ENCODE data around the gene HOXD9.

DNA sequence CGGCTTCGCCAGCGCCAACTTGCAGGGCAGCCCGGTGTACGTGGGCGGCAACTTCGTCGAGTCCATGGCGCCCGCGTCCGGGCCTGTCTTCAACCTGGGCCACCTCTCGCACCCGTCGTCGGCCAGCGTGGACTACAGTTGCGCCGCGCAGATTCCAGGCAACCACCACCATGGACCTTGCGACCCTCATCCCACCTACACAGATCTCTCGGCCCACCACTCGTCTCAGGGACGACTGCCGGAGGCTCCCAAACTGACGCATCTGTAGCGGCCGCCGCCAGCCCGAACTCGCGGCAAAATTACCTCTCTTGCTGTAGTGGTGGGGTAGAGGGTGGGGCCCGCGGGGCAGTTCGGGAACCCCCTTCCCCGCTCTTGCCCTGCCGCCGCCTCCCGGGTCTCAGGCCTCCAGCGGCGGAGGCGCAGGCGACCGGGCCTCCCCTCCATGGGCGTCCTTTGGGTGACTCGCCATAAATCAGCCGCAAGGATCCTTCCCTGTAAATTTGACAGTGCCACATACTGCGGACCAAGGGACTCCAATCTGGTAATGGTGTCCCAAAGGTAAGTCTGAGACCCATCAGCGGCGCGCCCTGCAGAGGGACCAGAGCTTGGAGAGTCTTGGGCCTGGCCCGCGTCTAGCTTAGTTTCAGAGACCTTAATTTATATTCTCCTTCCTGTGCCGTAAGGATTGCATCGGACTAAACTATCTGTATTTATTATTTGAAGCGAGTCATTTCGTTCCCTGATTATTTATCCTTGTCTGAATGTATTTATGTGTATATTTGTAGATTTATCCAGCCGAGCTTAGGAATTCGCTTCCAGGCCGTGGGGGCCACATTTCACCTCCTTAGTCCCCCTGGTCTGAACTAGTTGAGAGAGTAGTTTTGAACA is 49.7 kb downstream of the HOXD9 start:
- TF ChIP-seq, protein P1, sequence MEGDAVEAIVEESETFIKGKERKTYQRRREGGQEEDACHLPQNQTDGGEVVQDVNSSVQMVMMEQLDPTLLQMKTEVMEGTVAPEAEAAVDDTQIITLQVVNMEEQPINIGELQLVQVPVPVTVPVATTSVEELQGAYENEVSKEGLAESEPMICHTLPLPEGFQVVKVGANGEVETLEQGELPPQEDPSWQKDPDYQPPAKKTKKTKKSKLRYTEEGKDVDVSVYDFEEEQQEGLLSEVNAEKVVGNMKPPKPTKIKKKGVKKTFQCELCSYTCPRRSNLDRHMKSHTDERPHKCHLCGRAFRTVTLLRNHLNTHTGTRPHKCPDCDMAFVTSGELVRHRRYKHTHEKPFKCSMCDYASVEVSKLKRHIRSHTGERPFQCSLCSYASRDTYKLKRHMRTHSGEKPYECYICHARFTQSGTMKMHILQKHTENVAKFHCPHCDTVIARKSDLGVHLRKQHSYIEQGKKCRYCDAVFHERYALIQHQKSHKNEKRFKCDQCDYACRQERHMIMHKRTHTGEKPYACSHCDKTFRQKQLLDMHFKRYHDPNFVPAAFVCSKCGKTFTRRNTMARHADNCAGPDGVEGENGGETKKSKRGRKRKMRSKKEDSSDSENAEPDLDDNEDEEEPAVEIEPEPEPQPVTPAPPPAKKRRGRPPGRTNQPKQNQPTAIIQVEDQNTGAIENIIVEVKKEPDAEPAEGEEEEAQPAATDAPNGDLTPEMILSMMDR (IDR thresholded peaks at IDR 0.05; ENCODE audit: low read depth, low read length): no peak
- no peak for TF ChIP-seq EZH2phosphoT487 (IDR thresholded peaks at IDR 0.05; ENCODE audit: low read depth)
